Measurements from ENCODE around the gene SLC35E2B.
"Not testable (repeated sequence)": the region's sequence is repeated elsewhere in the genome, so short reads cannot be mapped to it uniquely, and the experiment has no call there.

DNA sequence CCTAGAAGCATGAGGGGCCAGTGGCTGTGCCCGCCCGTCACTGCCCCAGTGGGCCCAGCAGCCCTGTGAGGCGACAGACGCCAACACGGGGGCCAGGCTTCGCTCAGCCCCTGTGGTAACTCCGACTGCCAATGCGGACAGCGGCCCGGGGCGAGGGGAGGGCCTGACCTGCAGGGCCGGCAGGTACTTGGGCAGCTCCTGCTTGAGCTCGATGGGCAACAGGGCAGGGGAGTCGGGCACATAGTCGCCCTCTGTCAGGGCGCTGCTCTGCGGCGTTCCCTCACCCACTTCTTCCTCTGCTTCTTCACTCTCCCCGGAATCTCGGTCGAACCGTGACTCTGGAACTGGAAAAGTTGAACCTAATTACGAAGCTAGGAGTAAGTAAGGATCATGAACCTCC is 14.6 kb upstream of the SLC35E2B start:
- TF ChIP-seq EZH2 (IDR thresholded peaks at IDR 0.05; ENCODE audit: low read length, missing control alignments): not testable (repeated sequence)
- TF ChIP-seq, protein P1, sequence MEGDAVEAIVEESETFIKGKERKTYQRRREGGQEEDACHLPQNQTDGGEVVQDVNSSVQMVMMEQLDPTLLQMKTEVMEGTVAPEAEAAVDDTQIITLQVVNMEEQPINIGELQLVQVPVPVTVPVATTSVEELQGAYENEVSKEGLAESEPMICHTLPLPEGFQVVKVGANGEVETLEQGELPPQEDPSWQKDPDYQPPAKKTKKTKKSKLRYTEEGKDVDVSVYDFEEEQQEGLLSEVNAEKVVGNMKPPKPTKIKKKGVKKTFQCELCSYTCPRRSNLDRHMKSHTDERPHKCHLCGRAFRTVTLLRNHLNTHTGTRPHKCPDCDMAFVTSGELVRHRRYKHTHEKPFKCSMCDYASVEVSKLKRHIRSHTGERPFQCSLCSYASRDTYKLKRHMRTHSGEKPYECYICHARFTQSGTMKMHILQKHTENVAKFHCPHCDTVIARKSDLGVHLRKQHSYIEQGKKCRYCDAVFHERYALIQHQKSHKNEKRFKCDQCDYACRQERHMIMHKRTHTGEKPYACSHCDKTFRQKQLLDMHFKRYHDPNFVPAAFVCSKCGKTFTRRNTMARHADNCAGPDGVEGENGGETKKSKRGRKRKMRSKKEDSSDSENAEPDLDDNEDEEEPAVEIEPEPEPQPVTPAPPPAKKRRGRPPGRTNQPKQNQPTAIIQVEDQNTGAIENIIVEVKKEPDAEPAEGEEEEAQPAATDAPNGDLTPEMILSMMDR (conservative IDR thresholded peaks at IDR 0.05 in 1 of 2, IDR thresholded peaks at IDR 0.05 in 1 of 2; ENCODE audit: low read depth in 1 of 2, low read length in 2 of 2): not testable (repeated sequence)
